Osteoblast (primary cell): ENCODE results near the gene PACSIN2. TPM values are rescaled to one million over a fixed set of nuclear protein-coding genes. Genes with fewer than 3 reads are reported as not detected.

Experiments
- DNase-seq: peaks from one replicate; pipeline ENCODE4 v3.0.0; 2011; ENCODE audit warnings: low spot score, mixed read lengths; ENCODE audit not compliant: insufficient read length; ENCODE audit errors: missing footprints
- H2AFZ ChIP-seq: 2 replicates; pipeline ENCODE4 v1.6.0; 2011; ENCODE audit warnings: mild to moderate bottlenecking, low read length
- H3K27ac ChIP-seq: 2 replicates; pipeline ENCODE4 v1.5.1; 2011; ENCODE audit warnings: mild to moderate bottlenecking, low read depth, low read length, moderate library complexity
- H3K27me3 ChIP-seq: 2 replicates; pipeline ENCODE4 v1.6.0; 2012; ENCODE audit warnings: mild to moderate bottlenecking, control low read depth, inconsistent platforms, low read length, moderate library complexity; ENCODE audit not compliant: insufficient read depth
- H3K36me3 ChIP-seq: 2 replicates; pipeline ENCODE4 v1.5.1; 2011; ENCODE audit warnings: mild to moderate bottlenecking, low read length, control low read depth, moderate library complexity; ENCODE audit not compliant: insufficient read depth
- H3K4me1 ChIP-seq: 2 replicates; pipeline ENCODE4 v1.5.1; 2011; ENCODE audit warnings: mild to moderate bottlenecking, low read length, control low read depth, moderate library complexity; ENCODE audit not compliant: insufficient read depth
- H3K4me2 ChIP-seq: 2 replicates; pipeline ENCODE4 v1.6.0; 2011; ENCODE audit warnings: mild to moderate bottlenecking, low read length; ENCODE audit not compliant: insufficient read depth
- H3K4me3 ChIP-seq: fragments of 200-600 bp; sonication (generic); 3 replicates; pipeline ENCODE4 v1.5.1; 2012; ENCODE audit warnings: mild to moderate bottlenecking, low read length, inconsistent platforms; ENCODE audit not compliant: insufficient read depth
- H3K79me2 ChIP-seq: 2 replicates; pipeline ENCODE4 v1.6.0; 2012; ENCODE audit warnings: mild to moderate bottlenecking, low read length, control low read depth, inconsistent platforms; ENCODE audit not compliant: insufficient read depth
- H3K9me3 ChIP-seq: 2 replicates; pipeline ENCODE4 v1.5.1; 2011; ENCODE audit warnings: low read depth, low read length, control low read depth
- H4K20me1 ChIP-seq: 2 replicates; pipeline ENCODE4 v1.6.0; 2012; ENCODE audit warnings: mild to moderate bottlenecking, low read length, control low read depth; ENCODE audit not compliant: insufficient read depth
- total RNA-seq: library from RNA; depleted of rRNA; stranded (reverse); fragments of >200 nt; gene quantifications from 2 replicates; pipeline ENCODE4 v1.2.3, GENCODE V29; 2012
- TF ChIP-seq, protein P1 (sequence below): IDR thresholded peaks from 2 replicates; pipeline ENCODE4 v1.5.1; 2011; ENCODE audit warnings: mild to moderate bottlenecking, low read depth, low read length, moderate library complexity; ENCODE audit errors: extremely low read depth

Gene PACSIN2
- total RNA-seq, 1 donor = 38.0 TPM

DNA sequence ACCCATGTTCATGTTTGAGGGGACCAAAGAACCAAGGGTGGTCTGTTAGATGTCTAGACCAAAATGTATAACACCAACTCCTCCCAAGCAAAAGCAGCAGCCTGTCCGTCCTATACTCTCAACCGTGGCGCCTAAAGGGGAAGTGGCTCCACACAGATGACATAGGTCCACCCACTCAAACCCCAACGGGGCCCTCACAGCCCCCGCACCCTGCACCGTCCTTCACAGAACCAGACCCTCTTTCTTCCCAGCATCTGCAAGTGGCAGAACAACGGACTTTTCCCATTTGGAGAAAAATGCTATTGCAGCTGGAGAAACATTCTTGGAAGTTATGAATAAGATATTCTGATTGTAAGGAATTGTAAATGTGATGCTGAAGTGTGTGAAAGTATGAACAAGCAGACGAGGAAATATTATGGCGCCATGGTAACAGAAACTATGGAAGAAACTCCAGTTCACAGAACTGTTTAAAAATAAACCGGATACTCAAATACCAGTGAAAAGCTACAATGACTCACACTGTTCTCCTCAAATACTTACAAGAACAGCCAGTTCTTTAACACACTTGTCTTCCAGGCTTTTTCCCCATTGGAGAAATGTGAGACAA is 81.4 kb downstream of the PACSIN2 start:
- H3K36me3 ChIP-seq = peaks cover 3% of the 10 kb centered on the region
- no peaks in the 10 kb centered on the region for H3K27me3 ChIP-seq
- H3K4me1 ChIP-seq = peaks cover 73% of the 10 kb centered on the region
- H3K9me3 ChIP-seq = no peaks in the 10 kb centered on the region
- H3K4me3 ChIP-seq = peak overlapping the region; percentile 32
- TF ChIP-seq, protein P1, sequence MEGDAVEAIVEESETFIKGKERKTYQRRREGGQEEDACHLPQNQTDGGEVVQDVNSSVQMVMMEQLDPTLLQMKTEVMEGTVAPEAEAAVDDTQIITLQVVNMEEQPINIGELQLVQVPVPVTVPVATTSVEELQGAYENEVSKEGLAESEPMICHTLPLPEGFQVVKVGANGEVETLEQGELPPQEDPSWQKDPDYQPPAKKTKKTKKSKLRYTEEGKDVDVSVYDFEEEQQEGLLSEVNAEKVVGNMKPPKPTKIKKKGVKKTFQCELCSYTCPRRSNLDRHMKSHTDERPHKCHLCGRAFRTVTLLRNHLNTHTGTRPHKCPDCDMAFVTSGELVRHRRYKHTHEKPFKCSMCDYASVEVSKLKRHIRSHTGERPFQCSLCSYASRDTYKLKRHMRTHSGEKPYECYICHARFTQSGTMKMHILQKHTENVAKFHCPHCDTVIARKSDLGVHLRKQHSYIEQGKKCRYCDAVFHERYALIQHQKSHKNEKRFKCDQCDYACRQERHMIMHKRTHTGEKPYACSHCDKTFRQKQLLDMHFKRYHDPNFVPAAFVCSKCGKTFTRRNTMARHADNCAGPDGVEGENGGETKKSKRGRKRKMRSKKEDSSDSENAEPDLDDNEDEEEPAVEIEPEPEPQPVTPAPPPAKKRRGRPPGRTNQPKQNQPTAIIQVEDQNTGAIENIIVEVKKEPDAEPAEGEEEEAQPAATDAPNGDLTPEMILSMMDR = no peak
- H3K4me2 ChIP-seq = peak overlapping the region; percentile 75
- DNase-seq = peak; percentile 94
- peaks cover 86% of the 10 kb centered on the region for H3K79me2 ChIP-seq
- H2AFZ ChIP-seq = no peak overlapping the region
- peak overlapping the region; percentile 95 for H3K27ac ChIP-seq
- H4K20me1 ChIP-seq = peaks cover 12% of the 10 kb centered on the region

DNA sequence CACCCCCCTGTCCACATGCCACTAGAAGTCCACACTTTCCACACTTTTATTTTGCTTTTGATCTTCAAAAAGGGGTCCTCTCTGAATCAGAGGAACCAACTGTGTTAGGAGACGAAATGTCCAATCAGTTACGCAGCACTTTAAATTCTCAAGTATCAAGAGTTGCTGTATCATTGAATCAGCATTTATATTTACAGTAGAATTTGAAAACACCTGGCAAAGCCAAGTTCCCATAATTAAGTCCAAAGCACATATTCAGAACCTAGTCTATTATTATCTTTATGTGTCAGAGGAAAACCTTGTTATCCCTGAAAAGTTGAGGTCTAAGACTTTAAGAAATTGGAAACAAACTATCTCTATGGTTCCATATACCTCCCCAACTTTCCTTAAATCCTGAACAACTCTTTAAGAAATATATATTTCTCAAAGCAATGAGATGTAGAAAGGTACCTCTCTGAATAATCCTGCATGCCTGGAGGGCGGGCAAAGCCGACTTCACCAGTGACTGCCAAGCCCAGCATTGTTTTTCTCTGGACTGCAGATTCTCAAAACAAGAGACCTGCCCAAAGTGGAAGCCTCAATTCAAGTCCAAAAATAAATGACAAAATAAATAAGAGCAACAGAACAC is 82.0 kb downstream of the PACSIN2 start:
- Histone ChIP-seq H3K4me2 (peak overlapping the region; percentile 75), H2AFZ (no peak overlapping the region), H4K20me1 (peaks cover 9% of the 10 kb centered on the region), H3K27ac (peak overlapping the region; percentile 95), H3K36me3 (peaks cover under 1% of the 10 kb centered on the region), H3K27me3 (no peaks in the 10 kb centered on the region), H3K79me2 (peaks cover 86% of the 10 kb centered on the region), H3K4me1 (peaks cover 70% of the 10 kb centered on the region), H3K9me3 (no peaks in the 10 kb centered on the region), H3K4me3 (peak overlapping the region; percentile 32)
- DNase-seq = peak; percentile 19
- TF ChIP-seq, protein P1 = no peak

DNA sequence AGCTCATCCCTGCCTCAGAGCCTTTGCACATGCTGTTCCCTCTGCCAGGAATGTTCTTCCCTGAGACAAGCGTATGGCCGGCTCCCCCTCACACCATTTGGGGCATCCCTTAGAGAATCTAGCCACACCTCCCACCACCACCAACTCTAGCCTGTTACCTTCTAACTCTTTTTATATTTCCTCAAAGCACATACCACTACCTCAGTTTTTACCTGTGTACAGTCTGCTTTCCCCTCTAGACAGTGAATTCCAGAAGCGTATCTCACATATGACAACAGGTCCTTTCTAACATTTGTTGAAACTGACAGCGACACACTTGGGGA is 82.8 kb downstream of the PACSIN2 start:
- Histone ChIP-seq H3K4me1 (peaks cover 62% of the 10 kb centered on the region), H4K20me1 (peaks cover 3% of the 10 kb centered on the region), H2AFZ (no peak overlapping the region), H3K79me2 (peaks cover 82% of the 10 kb centered on the region), H3K36me3 (no peaks in the 10 kb centered on the region), H3K9me3 (no peaks in the 10 kb centered on the region), H3K27me3 (no peaks in the 10 kb centered on the region), H3K4me3 (no peak overlapping the region), H3K27ac (peak overlapping the region; percentile 95), H3K4me2 (no peak overlapping the region)
- TF ChIP-seq, protein P1 = no peak
- DNase-seq = no peak

DNA sequence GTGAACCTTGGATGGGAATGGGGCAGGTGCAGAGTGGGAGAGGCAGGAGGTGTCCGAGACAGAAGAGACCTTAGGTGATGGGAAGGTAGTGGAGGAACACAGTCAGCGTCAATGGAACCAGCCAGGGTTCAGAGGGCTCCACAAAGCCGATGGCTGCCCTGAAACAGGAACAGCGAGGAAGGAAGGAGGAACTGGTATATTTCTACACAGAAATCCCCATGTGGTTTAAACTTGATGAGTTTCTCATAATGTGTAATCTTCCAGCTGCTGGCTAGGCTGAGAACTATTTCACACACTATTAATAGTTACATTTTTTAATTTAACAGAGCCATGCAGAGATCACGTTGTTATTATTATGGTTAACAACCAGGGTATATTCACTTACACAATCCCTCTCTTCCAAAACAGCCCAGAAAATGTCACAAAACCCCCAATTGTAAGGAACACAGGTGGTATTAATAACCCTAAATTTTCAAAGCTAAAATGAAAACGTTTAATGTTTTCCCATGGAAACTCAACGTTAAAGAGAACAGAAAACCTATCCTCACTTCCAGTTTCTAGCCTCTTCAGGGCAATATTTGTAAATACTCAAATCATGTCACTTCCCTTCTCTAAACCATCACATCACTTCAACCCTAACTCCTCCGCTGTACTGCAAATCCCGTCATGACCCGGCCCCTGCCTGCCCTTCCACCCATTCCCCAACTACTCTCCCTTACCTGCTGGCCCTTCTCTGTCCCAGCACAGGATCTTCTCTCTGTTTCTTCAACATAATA is 83.3 kb downstream of the PACSIN2 start:
- TF ChIP-seq, protein P1 = no peak
- Histone ChIP-seq H3K27ac (peak overlapping the region; percentile 95), H3K36me3 (no peaks in the 10 kb centered on the region), H3K4me3 (no peak overlapping the region), H3K4me2 (peak overlapping the region; percentile 0), H2AFZ (no peak overlapping the region), H3K79me2 (peaks cover 82% of the 10 kb centered on the region), H3K27me3 (no peaks in the 10 kb centered on the region), H4K20me1 (no peaks in the 10 kb centered on the region), H3K4me1 (peaks cover 58% of the 10 kb centered on the region), H3K9me3 (no peaks in the 10 kb centered on the region)
- DNase-seq = peak; percentile 79
